ENCODE measurements around the gene IKZF1. TPM values are rescaled to one million over a fixed set of nuclear protein-coding genes. Genes with fewer than 3 reads are reported as not detected.

Gene IKZF1
- total and polyA plus RNA-seq, 9 of the 15 experiments (the other 6 are each of a cell fraction or from before 2014, with no cell fraction given) = 12.6 to 85.3 (median 44.7) TPM

GRCh38 chr7:50310361-50310760 lies 5.8 kb downstream of the IKZF1 start (continued):
- TF ChIP-seq PBX2 (CRISPR knock-in tag; IDR thresholded peaks at IDR 0.05; ENCODE audit: low read depth) (no peak), PBX2 (tag; conservative IDR thresholded peaks at IDR 0.05; ENCODE audit: low read depth) (0 out of 2 replicates have a peak, but pooled peaks have one; percentile 39), HEY1 (CRISPR knock-in tag; IDR thresholded peaks at IDR 0.05; ENCODE audit: borderline replicate concordance) (no peak), ZFP30 (CRISPR knock-in tag; IDR thresholded peaks at IDR 0.05; ENCODE audit: borderline replicate concordance) (no peak), FOXA3 (CRISPR knock-in tag; conservative IDR thresholded peaks at IDR 0.05 in 1 of 2, IDR thresholded peaks at IDR 0.05 in 1 of 2) (no peak), ARID2 (IDR thresholded peaks at IDR 0.05) (0 out of 2 replicates have a peak, but pooled peaks have one; percentile 11)
- TF ChIP-seq, protein P1, sequence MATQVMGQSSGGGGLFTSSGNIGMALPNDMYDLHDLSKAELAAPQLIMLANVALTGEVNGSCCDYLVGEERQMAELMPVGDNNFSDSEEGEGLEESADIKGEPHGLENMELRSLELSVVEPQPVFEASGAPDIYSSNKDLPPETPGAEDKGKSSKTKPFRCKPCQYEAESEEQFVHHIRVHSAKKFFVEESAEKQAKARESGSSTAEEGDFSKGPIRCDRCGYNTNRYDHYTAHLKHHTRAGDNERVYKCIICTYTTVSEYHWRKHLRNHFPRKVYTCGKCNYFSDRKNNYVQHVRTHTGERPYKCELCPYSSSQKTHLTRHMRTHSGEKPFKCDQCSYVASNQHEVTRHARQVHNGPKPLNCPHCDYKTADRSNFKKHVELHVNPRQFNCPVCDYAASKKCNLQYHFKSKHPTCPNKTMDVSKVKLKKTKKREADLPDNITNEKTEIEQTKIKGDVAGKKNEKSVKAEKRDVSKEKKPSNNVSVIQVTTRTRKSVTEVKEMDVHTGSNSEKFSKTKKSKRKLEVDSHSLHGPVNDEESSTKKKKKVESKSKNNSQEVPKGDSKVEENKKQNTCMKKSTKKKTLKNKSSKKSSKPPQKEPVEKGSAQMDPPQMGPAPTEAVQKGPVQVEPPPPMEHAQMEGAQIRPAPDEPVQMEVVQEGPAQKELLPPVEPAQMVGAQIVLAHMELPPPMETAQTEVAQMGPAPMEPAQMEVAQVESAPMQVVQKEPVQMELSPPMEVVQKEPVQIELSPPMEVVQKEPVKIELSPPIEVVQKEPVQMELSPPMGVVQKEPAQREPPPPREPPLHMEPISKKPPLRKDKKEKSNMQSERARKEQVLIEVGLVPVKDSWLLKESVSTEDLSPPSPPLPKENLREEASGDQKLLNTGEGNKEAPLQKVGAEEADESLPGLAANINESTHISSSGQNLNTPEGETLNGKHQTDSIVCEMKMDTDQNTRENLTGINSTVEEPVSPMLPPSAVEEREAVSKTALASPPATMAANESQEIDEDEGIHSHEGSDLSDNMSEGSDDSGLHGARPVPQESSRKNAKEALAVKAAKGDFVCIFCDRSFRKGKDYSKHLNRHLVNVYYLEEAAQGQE (IDR thresholded peaks at IDR 0.05; ENCODE audit: borderline replicate concordance) = no peak
- TF ChIP-seq, protein P1 (CRISPR knock-in tag; IDR thresholded peaks at IDR 0.05; ENCODE audit: low read depth) = no peak
